Activated CD8-positive, alpha-beta memory T cell treated with anti-CD3 and anti-CD28 coated beads for 36 hours (primary cell): Measurements from ENCODE around the gene PPP2R2D. TPM values are rescaled to one million over a fixed set of nuclear protein-coding genes. Genes with fewer than 3 reads are reported as not detected.
"Not testable (repeated sequence)": the region's sequence is repeated elsewhere in the genome, so short reads cannot be mapped to it uniquely, and the experiment has no call there.

Experiments
- CTCF ChIA-PET: fragments of 350-600 bp; sonication (Branson Sonifier 250); formaldehyde crosslinking; loops from one replicate; lab custom pipeline; 2021; ENCODE audit warnings: antibody characterized with exemption; lab: Charles Lee
- POLR2A ChIA-PET: fragments of 350-600 bp; sonication (Branson Sonifier 250); formaldehyde crosslinking; loops from one replicate; lab custom pipeline; 2021; ENCODE audit warnings: antibody characterized with exemption; lab: Charles Lee
- total RNA-seq, 2 experiments: library from RNA; stranded (reverse); gene quantifications; one replicate each; pipeline ENCODE4 v1.2.3, GENCODE V29; 2021

The PPP2R2D gene
- total RNA-seq, 2 experiments from 2014 or later: 23.8 to 24.9 TPM

DNA sequence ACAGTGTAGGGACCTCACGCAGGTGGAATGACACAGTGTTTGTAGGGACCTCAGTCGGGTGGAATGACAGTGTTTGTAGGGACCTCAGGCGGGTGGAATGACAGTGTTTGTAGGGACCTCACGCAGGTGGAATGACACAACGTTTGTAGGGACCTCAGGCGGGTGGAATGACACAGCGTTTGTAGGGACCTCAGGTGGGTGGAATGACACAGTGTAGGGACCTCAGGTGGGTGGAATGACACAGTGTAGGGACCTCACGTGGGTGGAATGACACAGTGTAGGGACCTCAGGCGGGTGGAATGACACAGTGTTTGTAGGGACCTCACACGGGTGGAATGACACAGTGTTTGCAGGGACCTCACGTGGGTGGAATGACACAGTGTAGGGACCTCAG, 16.0 kb downstream of the PPP2R2D start:
- POLR2A ChIA-PET, CTCF ChIA-PET: not testable (repeated sequence)

DNA sequence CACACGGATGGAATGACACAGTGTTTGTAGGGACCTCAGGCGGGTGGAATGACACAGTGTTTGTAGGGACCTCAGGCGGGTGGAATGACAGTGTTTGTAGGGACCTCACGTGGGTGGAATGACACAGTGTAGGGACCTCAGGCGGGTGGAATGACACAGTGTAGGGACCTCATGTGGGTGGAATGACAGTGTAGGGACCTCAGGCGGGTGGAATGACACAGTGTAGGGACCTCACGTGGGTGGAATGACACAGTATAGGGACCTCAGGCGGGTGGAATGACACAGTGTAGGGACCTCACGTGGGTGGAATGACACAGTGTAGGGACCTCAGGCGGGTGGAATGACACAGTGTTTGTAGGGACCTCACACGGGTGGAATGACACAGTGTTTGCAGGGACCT, 16.7 kb downstream of the PPP2R2D start:
- CTCF ChIA-PET, POLR2A ChIA-PET: not testable (repeated sequence)

DNA sequence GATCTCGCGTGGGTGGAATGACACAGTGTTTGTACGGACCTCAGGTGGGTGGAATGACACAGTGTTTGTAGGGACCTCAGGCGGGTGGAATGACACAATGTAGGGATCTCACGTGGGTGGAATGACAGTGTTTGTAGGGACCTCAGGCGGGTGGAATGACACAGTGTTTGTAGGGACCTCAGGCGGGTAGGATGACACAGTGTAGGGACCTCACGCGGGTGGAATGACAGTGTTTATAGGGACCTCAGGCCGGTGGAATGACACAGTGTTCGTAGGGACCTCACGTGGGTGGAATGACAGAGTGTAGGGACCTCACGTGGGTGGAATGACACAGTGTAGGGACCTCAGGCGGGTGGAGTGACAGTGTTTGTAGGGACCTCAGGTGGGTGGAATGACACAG, 18.7 kb downstream of the PPP2R2D start:
- CTCF ChIA-PET, POLR2A ChIA-PET: not testable (repeated sequence)

DNA sequence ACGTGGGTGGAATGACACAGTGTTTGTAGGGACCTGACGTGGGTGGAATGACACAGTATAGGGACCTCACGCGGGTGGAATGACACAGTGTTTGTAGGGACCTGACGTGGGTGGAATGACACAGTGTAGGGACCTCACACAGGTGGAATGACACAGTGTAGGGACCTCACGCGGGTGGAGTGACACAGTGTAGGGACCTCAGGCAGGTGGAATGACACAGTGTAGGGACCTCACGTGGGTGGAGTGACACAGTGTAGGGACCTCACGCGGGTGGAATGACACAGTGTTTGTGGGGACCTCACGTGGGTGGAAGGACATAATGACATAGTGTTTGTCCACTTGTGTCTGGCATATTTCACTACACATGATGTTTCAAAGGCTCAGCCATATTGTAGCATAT, 19.3 kb downstream of the PPP2R2D start:
- POLR2A ChIA-PET: no interaction called here
- CTCF ChIA-PET: no interaction called here

DNA sequence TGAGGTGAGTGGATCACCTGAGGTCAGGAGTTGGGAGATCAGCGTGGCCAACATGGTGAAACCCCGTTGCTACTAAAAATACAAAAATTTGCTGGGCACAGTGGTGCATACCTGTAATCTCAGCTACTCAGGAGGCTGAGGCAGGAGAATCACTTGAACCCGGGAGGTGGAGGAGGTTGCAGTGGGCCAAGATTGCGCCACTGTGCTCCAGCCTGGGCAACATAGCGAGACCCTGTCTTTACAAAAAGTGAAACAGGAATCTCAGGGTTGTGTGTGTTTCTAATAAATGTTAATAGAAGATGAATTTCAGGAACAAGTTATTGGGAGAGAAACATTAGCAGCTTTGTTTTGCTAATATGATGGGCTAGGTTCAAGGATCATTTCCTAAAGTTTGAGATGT, 19.9 kb downstream of the PPP2R2D start:
- POLR2A ChIA-PET: no interaction called here
- CTCF ChIA-PET: no interaction called here

DNA sequence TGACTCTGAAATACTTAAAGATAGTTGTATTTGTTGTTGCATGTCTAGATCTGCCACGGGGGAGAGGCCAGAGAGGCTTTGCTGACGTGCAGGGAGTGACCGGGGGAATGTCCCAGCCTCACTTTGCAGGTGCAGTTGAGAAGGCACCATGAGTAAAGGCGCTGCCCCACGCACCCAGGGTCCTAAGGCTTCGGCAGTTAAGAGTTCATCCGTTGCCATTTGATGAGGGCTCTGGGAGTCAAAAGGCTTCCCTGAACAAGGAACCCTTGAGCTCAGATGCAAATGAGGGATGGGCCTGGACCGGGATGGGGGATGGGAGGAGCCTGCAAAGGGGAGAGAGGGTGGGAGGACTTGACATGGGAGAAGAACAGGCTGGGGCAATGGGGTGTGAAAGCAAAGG, 20.4 kb downstream of the PPP2R2D start:
- CTCF ChIA-PET: no interaction called here
- POLR2A ChIA-PET: interaction anchor here (0.5 kb wide), 1 partner anchor 16 kb away, joined by 4 read pairs; no protein-coding TSS in a partner anchor

DNA sequence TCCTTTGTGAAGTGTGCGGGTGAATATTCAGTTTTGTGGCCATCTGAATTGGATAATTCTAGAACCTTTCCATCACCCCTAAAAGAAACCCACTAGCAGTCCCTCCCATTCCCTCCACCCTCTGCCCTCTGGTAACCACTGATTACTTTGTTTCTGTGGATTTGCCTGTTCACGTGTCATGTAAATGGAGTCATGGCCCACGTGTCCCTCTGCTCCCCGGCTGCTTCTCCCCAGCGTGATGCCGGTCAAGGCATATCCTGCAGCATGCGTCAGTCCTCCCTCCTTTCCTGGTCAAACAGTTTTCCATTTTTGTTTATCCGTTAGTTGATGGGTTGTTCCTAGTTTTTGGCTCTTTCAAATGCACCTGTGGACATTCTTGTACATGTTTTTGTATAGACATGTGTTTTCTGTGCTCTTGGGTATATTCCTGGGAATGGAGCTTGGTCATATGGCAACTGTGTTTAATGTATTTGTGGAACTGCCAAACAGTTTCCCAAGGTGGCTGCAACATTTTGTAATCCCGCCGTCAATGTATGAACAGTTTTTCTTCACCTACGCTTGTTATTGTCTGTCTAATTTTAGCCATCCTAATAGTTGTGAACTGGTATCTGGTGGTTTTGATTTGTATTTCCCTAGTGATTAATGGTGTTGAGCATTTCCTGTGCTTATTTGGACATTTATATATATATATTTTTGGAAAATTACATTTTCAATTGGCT, 22.4 kb downstream of the PPP2R2D start:
- ChIA-PET POLR2A (no interaction called here), CTCF (no interaction called here)

DNA sequence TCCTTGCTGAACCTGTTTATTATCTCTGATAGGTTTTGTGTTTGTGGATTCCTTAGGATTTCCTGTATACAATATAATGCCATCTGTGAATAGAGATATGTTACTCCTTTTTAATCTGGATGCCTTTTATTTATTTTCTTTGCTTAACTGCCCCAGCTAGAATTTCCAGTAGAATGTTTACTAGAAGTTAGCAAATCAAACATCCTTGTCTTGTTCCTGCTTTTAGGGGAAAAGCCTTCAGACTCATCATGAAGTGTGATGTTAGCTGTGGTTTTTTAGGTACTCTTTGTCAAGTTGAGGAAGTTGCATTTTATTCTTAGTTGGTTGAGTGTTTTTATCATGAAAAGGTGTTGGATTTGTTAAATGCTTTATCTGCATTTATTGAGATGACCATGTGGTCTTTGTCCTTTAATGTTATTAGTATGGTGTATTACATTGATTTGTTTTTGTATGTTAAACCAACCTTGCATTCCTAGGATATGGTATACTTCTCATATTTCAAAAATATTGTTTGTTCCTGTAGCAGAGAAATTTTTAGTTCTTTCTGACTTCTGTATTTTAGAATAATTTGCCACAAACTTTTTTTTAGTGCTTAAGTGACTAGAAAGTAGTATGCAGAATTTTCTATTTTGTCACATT, 24.3 kb downstream of the PPP2R2D start:
- ChIA-PET CTCF (no interaction called here), POLR2A (interaction anchor here (0.7 kb wide), 1 partner anchor 93 kb away, joined by 5 read pairs; no protein-coding TSS in a partner anchor)

DNA sequence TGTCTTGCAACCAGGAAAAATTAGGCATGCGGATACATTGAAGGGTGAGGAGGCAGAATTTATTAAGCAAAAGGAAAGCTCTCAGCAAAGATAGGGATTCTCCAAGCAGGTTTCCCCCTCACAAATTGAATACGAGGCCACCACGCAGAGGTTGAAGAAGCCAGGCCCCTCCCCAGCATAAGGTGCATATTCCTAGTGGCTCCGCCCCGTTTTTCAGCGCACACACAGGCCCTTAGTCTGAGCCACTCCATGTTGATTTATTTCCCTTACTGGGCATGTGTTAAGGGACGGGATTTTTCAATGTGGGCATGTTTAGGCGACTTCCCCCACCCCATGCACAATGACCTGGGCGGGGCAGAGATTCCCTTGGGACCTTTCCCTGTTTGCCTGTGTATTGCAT, 24.9 kb downstream of the PPP2R2D start:
- ChIA-PET POLR2A (no interaction called here), CTCF (no interaction called here)

DNA sequence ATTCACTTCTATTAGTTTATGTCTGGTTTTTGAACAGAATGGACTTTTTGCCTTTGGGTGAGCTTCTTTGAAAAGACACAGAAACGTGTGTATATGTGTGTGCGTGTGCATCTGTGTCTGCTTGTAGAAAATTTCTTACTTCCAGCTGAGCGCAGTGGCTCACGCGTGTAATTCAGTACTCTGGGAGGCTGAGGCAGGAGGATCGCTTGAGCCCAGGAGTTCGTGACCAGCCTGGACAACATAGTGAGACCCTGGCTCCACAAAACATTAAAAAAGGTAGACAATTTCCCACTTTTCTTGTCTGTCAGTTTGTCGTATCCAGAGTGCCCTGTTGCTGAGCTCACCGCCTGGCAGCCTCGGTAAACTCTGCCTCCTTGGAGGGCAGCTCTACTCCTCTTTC, 25.4 kb downstream of the PPP2R2D start:
- ChIA-PET CTCF (no interaction called here), POLR2A (no interaction called here)

DNA sequence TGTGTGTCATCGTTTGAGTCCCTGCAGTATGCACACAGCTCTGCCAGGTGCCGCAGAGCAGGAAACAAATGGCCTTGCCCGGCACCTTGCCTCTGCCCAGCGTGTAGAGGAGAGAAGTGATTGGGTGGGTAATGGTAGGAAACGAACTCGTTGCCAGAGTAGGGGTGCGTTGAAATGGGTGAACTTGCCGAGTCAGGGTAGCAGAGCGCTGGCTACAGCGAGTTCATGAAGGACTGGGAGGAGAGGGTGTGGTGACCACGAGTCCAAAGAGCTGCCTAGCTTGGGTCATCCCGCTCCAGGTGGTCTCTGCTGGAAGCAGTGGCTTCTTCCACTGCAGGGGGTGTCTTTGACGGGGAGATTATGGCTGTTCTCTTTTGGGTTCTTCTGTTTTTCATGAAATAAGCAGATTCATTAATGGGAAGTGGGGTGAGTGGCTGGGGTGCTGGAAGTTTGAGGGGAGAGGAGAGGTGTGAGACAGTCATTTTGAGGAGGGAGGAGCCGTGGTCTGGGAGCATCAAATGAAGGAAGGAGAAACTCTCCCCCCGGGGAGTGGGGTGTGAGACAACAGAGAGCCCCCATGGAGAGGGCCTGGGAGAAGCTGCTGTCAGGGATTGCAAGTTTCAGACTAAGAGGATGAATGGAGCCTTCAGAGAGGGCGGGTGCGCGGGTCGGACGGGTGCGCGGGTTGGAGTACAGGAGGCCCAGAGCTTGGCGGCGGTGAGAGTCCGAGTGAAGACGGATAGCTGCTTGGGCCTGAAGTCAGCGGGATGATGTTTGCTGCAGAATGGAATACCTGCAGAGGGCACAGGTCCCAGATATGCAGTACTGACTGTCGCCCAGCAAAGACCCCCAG, 26.2 kb downstream of the PPP2R2D start:
- POLR2A ChIA-PET: no interaction called here
- CTCF ChIA-PET: interaction anchor here (1.4 kb wide), 1 partner anchor 41 kb away, joined by 3 read pairs; no protein-coding TSS in a partner anchor

DNA sequence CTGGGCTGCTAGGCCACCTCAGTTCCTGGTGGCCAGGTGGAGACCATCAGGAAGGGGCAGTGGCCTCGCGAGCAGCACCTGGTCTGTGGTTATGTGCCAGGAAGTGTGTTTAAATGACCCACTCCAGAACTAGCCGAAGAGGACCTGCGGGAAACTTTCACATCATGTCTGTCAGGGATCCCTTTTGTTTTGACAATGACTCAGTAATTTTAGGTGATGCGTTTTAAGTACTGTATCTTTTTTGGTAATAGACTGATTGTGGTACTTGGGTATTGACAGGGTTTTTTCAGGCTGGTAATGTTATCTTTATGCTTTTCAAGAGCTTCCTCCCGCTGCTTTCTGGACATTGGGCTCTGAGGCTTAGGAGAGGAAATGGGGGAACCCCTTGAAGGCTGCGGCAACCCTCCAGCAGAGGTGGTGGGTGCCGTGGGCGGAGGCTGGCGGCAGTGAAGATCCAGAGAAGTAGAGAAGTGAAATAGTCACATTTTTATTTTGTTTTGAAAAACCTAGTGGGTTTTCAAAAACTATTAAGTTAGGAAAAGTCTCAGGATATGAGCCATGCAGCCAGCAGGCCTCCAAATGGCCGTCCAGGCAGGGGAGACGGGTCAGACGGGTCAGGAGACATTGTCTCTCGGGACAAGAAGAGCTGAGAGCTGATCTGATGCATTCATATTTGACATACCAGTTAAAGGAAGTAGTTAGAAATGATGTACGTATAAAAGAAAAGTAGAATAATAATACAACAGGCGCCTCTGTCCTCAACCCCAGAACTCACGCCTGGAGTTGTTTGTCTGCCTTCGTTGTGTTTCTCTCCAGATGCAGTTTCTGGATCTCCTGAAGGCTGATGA, 27.7 kb downstream of the PPP2R2D start:
- POLR2A ChIA-PET: no interaction called here

DNA sequence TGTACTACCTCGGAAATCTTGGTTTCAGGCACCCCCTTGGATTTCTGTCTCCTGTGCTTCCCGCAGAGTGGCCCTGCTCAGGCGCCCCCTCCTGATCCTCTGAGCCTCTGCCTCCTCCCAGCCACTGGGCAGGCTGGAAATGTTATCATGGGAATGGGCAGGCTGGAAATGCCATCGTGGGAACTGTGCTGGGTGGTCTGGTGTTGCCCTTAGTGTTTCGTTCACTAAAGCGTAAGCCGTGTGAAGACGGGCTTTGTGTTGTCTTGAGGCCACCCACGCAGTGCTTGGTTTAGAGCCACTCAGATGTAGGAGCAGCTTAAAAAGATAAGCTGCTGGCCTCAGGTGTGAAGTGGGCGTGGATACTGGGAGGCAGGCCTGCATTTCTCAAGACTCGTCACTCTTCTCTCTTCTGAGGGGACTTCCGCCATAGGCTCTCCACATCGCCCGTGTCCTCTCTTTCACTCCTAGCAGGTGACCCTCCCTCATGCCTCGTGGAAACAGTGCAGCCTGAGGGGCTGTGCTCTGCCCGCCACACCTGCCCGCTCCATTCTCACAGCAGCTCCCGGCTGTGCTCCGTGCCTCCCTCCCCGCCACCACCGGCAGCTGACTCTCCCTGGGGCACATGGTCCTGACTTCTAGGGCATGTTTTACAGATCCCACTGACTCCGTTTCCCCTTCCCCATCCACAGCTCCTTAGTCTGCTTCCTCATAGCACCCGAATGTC, 28.5 kb downstream of the PPP2R2D start:
- ChIA-PET POLR2A (no interaction called here), CTCF (interaction anchor here (1.2 to 1.7 kb wide), 2 partner anchors 26 to 93 kb away, joined by 3 to 4 read pairs; no protein-coding TSS in a partner anchor)

More for the DNA sequence above, 27.7 kb downstream of the PPP2R2D start:
- CTCF ChIA-PET: interaction anchor here (1.2 to 1.7 kb wide), 3 partner anchors 25 to 94 kb away, joined by 3 to 4 read pairs (median 3); no protein-coding TSS in a partner anchor

DNA sequence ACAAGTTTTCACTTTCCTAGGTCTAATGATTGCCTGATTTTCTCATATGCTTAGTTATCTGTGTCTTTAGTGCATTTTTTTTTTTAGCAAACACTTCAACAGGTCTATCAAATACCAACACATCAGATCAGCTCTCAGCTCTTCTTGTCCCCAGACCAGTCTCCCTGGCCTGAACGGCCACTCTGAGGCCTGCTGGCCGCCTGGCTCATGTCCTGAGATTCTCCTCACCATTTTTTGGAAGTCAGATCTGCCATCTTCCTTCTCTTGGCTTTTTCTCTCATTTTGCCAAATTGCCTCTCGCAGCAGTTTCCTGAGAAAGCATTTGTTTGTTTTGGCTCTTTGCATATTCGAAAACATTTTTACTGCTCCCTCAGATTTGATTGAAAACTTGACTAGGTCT, 29.3 kb downstream of the PPP2R2D start:
- POLR2A ChIA-PET: no interaction called here

DNA sequence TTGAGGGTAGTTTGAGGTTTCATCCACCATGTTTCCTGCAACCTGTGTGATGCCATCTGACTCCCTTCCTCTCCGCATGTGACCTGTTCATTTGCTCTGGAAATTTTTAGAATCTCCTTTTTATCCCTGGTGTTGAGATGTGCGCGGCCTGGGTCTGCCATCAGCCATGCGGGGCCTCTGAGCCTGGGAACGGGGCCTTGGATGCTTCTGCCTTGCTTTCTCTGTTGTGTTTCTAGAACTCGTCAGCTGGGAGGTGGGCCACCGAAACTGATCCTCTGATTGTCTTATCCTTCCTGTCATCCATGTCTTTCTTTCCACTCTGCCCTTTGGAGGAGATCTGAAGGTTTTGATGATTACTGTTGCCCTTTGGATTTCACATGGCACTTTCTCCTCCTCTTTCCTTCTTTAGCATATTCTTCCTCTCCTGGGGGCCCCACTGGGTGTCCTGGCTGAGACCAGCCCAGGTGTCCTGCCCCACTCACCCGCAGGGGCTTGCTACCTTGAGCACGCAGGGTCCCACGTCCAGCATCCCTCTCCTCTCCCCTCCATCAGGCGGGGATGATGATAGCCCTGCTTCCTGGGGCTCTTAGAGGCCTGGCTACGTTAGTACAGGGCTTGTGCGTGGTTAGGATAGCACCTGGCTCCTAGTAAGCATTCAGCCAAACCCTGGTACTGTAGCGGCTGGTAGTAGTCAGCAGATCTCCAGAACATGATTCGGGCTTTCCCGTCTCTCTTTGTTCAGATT, 29.9 kb downstream of the PPP2R2D start:
- POLR2A ChIA-PET: no interaction called here
- CTCF ChIA-PET: no interaction called here

More for the DNA sequence above, 29.3 kb downstream of the PPP2R2D start:
- CTCF ChIA-PET: interaction anchor here (1.2 kb wide), 1 partner anchor 93 kb away, joined by 3 read pairs; no protein-coding TSS in a partner anchor

DNA sequence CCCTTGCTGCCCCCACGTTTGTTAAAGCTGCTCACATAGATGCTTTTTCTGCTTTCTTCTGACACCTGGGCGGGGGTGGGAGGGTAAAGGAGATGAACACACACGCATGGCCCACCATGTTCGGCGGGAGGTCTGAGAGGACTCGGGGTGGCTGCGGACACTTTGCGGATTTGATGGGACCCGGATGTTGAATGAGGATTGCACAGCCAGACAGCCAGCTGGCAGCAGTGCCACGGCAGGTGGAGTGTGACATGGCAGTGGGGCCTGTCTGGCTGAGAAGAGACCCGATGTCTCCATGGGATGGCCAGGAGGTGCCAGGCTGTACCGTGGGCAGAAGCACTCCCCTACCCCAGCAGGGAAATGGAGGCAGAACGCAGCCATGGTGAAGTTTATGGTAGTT, 31.2 kb downstream of the PPP2R2D start:
- ChIA-PET POLR2A (interaction anchor here (0.6 kb wide), 1 partner anchor 33 kb away, joined by 3 read pairs; no protein-coding TSS in a partner anchor), CTCF (interaction anchor here (1.7 kb wide), 1 partner anchor 46 kb away, joined by 6 read pairs; no protein-coding TSS in a partner anchor)

DNA sequence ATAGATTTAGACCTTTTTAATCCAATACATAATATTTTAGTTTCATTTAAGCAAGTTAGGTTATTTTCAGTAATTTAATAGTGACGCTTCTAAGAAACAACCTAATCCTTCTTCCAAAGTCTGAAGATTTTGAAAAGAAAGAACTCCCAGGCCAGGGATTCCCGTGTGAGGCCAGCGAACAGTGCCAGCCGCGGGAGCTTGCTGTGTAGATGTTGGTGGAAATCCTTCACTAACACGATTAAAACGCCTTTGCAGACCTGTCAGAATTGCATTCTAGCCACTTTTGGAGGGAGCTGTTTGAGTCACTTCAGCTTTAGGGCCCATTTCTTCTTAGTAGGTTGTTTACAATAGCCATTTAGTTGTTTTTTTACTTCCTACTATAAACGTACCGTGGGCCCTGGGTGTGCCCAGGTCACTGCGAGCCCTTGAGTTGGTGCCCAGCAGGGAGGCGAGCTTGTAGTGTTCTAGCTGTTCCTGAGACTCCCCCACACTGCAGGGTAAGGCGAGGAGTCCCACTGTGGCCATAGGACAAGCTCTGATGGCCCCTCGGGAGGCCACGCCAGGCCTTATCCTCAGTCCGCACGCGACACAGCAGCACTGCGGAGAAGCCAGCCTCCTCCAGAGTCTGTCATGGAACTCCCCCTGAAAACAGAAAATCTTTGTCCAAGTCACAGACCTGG, 32.3 kb downstream of the PPP2R2D start:
- ChIA-PET POLR2A (no interaction called here), CTCF (interaction anchor here (0.7 to 1.7 kb wide), 2 partner anchors 12 to 47 kb away, joined by 3 to 6 read pairs; no protein-coding TSS in a partner anchor)
